Measurements from ENCODE around the gene ZNF598.

The ZNF598 gene

GRCh38 chr16:1979271-1980029 is 30.2 kb downstream of the ZNF598 start:
- Mint-ChIP-seq H3K4me3 (no peak overlapping the region), H3K27ac (no peak overlapping the region), H3K9me3 (no peaks in the 10 kb centered on the region), H3K36me3 (ENCODE audit: low read depth) (peaks cover 5% of the 10 kb centered on the region), H3K27me3 (ENCODE audit: low read depth, poor library complexity) (peaks cover 58% of the 10 kb centered on the region), H3K4me1 (peaks cover 8% of the 10 kb centered on the region)
- no peak for TF ChIP-seq CTCF (IDR thresholded peaks at IDR 0.05)
- peak; percentile 47 for DNase-seq

DNA sequence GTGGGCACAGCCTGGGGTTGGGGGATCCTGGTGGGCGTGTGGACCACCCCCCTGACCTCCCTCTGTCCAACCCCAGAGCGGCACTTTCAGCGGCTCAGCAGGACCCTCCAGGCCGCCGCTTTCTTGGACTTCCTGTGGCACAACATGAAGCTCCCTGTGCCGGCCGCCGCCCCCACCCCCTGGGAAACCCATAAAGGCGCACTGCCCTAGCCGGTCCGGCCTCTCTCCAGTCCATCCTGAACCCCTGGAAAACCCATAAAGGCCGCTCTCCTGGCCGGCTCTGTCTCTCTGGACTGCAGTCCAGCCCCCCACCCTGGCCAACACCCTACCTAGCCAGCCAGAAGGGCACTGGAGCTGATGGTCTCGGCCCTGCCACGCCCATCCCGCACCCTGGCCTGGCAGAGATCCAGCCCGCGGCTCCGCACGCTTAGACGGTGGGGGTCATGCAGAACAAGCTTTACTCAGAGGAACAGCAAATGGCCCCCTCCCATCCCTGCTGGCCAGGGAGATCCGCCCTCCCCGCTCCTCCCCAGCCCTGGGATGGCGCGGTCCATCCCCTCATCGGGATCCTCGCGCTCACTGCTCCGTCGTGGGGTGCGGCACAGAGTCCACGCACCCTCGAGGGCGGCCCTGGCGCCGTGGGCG is 31.0 kb downstream of the ZNF598 start:
- TF ChIP-seq CTCF (IDR thresholded peaks at IDR 0.05): no peak
- no peak overlapping the region for H3K27ac Mint-ChIP-seq
- H3K4me1 Mint-ChIP-seq: peaks cover 8% of the 10 kb centered on the region
- H3K27me3 Mint-ChIP-seq (ENCODE audit: low read depth, poor library complexity): peaks cover 58% of the 10 kb centered on the region
- H3K9me3 Mint-ChIP-seq: no peaks in the 10 kb centered on the region
- DNase-seq: no peak
- H3K36me3 Mint-ChIP-seq (ENCODE audit: low read depth): peaks cover 5% of the 10 kb centered on the region
- H3K4me3 Mint-ChIP-seq: no peak overlapping the region

- DNase-seq: no peak
- Mint-ChIP-seq H3K4me1 (peaks cover 6% of the 10 kb centered on the region), H3K9me3 (no peaks in the 10 kb centered on the region), H3K27me3 (ENCODE audit: low read depth, poor library complexity) (peaks cover 52% of the 10 kb centered on the region), H3K27ac (no peak overlapping the region), H3K36me3 (ENCODE audit: low read depth) (peaks cover 5% of the 10 kb centered on the region), H3K4me3 (no peak overlapping the region)
- TF ChIP-seq CTCF (IDR thresholded peaks at IDR 0.05): no peak
Measured at GRCh38 chr16:1977875-1978268, 31.7 kb downstream of the ZNF598 start.

DNA sequence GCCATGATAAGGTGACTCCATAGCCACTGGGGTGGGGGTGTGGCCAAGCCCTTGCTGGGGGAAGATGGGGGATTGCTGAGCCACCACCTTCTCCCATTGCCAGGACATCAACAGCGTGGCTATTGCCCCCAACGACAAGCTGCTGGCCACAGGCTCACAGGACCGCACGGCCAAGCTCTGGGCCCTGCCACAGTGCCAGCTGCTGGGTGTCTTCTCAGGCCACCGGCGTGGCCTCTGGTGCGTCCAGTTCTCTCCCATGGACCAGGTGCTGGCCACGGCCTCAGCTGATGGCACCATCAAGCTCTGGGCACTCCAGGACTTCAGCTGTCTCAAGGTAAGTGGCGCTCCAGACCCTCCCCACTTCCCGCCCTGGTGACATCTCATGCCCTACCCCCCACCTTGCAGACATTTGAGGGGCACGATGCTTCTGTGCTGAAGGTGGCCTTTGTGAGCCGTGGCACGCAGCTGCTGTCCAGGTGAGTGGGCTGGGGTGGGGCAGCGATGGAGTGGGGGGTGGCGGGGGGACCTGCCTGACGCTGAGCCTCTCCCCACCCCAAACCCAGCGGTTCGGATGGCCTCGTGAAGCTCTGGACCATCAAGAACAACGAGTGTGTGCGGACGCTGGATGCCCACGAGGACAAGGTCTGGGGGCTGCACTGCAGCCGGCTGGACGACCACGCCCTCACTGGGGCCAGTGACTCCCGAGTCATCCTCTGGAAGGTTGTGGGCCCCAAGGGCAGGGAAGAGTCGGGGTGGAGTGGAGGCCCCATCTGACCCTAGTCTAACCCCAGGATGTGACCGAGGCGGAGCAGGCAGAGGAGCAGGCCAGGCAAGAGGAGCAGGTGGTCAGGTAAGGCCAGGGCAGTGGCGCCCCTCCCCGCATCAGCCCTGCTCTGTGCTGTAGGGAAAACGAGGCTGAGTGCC is 32.4 kb downstream of the ZNF598 start:
- Mint-ChIP-seq H3K27ac (no peak overlapping the region), H3K4me1 (peaks cover 7% of the 10 kb centered on the region), H3K27me3 (ENCODE audit: low read depth, poor library complexity) (peaks cover 46% of the 10 kb centered on the region), H3K4me3 (no peak overlapping the region), H3K36me3 (ENCODE audit: low read depth) (peaks cover 5% of the 10 kb centered on the region), H3K9me3 (no peaks in the 10 kb centered on the region)
- DNase-seq: no peak
- TF ChIP-seq CTCF (IDR thresholded peaks at IDR 0.05): no peak

- H3K27ac Mint-ChIP-seq: no peak overlapping the region
- no peak for TF ChIP-seq CTCF (IDR thresholded peaks at IDR 0.05)
- H3K27me3 Mint-ChIP-seq (ENCODE audit: low read depth, poor library complexity): peaks cover 38% of the 10 kb centered on the region
- H3K4me1 Mint-ChIP-seq: peaks cover 15% of the 10 kb centered on the region
- no peak overlapping the region for H3K4me3 Mint-ChIP-seq
- peaks cover 5% of the 10 kb centered on the region for H3K36me3 Mint-ChIP-seq (ENCODE audit: low read depth)
- no peak for DNase-seq
- H3K9me3 Mint-ChIP-seq: no peaks in the 10 kb centered on the region
Measured at GRCh38 chr16:1976216-1976520, 33.5 kb downstream of the ZNF598 start.

All from nephron progenitor cell (in vitro differentiated cells).